Retinal pigment epithelial cell (primary cell): Measurements from ENCODE around the gene TSPAN11.

Experiments
- DNase-seq: peaks from one replicate; pipeline ENCODE4 v3.0.0-alpha.2; 2010; ENCODE audit warnings: low read depth
- H3K4me3 ChIP-seq: 2 replicates; pipeline ENCODE4 v1.5.1; 2011; ENCODE audit warnings: mild to moderate bottlenecking, low read length, control low read depth, moderate library complexity
- TF ChIP-seq, protein P1 (sequence below): conservative IDR thresholded peaks from 2 replicates; pipeline ENCODE4 v1.5.1; 2011; ENCODE audit warnings: low read depth, low read length, control low read depth, inconsistent platforms

Gene TSPAN11

DNA sequence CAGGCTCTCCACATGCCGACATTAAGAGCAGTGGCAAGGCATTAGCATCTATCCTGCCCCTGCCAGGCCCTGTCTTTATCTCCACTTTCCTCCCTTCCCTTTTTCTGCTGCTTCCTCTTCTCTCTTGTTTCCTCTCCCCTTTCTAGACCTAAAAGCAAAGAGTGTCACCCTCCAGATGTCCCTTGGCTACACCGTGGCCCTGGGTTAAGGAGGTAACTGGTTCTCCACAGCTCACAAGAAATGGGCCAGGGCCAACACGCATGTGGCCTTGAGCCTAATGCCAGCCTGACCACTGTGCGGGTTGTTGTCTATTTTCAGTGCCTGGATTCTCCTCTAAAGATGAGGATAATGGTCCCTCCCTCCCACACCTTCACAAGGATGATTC is 105.4 kb downstream of the TSPAN11 start:
- TF ChIP-seq, protein P1, sequence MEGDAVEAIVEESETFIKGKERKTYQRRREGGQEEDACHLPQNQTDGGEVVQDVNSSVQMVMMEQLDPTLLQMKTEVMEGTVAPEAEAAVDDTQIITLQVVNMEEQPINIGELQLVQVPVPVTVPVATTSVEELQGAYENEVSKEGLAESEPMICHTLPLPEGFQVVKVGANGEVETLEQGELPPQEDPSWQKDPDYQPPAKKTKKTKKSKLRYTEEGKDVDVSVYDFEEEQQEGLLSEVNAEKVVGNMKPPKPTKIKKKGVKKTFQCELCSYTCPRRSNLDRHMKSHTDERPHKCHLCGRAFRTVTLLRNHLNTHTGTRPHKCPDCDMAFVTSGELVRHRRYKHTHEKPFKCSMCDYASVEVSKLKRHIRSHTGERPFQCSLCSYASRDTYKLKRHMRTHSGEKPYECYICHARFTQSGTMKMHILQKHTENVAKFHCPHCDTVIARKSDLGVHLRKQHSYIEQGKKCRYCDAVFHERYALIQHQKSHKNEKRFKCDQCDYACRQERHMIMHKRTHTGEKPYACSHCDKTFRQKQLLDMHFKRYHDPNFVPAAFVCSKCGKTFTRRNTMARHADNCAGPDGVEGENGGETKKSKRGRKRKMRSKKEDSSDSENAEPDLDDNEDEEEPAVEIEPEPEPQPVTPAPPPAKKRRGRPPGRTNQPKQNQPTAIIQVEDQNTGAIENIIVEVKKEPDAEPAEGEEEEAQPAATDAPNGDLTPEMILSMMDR = no peak
- H3K4me3 ChIP-seq = no peak overlapping the region
- no peak for DNase-seq

DNA sequence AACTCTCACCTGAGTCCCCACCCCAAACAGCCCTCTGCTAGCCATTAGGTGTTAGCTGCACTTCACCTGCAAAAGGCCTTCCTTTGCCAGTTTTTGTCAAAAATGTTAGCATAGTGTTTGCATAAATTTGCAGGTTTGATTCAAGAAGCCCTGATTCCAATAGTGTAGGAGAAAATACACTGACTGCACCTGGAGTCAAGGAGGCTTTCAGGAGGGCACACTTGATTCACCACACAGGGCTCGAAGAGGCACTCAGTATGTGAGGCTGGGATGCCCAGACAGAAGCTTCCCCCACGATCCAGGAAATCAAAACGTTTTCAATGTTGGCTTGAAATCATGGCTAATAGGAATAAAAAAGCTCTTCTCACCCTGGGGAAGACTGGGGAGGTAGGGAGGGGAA is 106.6 kb downstream of the TSPAN11 start:
- TF ChIP-seq, protein P1 = no peak
- DNase-seq = no peak
- no peak overlapping the region for H3K4me3 ChIP-seq

- TF ChIP-seq, protein P1 = no peak
- H3K4me3 ChIP-seq = no peak overlapping the region
- DNase-seq = no peak
These were observed 107.1 kb downstream of the TSPAN11 start for GRCh38 chr12:31033681-31034080.

DNA sequence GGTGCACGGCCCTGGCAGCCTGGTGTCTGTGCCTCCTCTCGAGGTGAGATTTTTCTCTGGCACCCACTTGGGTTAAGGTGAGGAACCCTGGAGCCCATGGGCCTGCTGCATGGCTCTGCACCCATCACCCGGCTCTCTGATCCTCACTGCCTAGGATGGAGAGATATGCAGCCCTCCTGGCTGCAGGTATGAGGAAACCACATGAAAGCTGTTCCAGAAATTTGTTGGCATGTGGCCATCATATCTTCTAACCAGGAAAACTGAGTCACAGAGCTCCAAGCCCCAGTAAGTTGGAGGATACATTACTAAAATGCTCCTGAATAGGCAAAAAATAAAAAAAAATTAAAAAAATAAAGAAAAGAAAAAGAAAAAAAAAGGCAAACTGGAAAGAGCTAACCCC is 107.8 kb downstream of the TSPAN11 start:
- H3K4me3 ChIP-seq = no peak overlapping the region
- TF ChIP-seq, protein P1 = no peak
- no peak for DNase-seq

DNA sequence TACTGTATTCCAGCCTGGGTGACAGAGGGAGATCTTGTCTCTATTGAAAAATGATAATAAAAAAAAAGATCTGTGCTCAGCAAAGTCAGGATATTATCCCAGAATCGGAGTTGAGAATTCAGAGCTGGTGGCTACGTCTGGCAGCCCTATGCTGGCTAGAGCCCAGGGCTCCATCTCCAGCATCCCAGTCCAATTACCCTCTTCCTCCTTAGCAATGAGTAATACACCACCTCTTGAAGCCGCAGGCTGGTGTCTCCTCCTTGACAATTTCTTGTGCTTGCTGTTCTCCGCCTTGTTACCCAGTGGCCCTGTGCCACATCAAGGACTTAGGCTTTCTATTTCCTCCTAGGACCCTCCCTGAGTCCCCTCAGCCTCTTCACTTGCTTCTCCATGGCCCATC is 108.7 kb downstream of the TSPAN11 start:
- DNase-seq = no peak
- no peak overlapping the region for H3K4me3 ChIP-seq
- TF ChIP-seq, protein P1 = no peak

DNA sequence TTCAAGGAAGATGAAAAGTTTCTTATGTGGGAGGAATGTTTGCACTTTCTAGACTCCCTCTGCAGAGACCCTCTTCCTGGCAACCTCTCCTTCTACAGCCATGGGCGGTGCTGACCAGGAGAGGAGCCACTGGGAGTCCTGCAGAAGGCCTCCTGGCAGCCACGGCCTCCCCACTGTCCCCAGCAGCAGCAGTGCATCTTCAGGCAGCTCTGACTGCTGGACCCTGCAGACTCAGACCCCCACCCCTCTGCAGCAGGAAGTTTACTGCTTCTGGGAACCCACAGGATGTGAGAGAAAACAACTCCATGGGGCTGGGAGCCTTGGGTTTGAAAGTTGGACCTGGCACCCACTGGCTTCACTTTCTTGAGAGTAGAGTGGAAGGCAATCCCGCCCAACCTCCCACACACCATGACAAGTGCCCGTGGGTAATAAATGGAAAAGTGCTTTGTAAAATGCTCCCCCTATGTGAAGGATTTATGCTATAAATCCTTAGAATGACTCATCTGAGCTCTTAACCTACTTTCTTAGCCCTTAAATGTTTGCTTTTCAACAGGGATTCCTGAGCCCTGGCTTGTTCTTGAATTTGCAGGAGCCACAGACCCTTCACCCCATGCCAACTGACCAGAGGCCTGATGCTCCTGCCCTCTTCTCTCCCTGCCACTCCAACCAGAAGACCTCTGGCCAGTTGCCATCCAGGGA is 109.6 kb downstream of the TSPAN11 start:
- DNase-seq = peak; percentile 21
- no peak overlapping the region for H3K4me3 ChIP-seq
- TF ChIP-seq, protein P1 = no peak

GRCh38 chr12:31037028-31037427 is 110.5 kb downstream of the TSPAN11 start:
- H3K4me3 ChIP-seq = no peak overlapping the region

More at GRCh38 chr12:31037028-31037427, 110.5 kb downstream of the TSPAN11 start:
- DNase-seq = no peak
- TF ChIP-seq, protein P1 = no peak
